Panc1 (cell line): Measurements from ENCODE around the gene DHX57.

Experiments
- POLR2AphosphoS5 ChIP-seq: IDR thresholded peaks from 2 replicates; pipeline ENCODE4 v1.6.1; 2012; ENCODE audit warnings: mild to moderate bottlenecking, low read depth, low read length, moderate library complexity
- SIN3A ChIP-seq: IDR thresholded peaks from 2 replicates; pipeline ENCODE4 v1.6.1; 2012; ENCODE audit warnings: low read depth, mild to moderate bottlenecking, low read length, moderate library complexity, borderline replicate concordance; ENCODE audit not compliant: insufficient read depth
- TF ChIP-seq, protein P1 (sequence below), 2 experiments: IDR thresholded peaks; 2 replicates each; pipeline ENCODE4 v1.6.1; 2011 to 2012; ENCODE audit warnings: low read depth in 2 of 2, control low read depth in 1 of 2, low read length in 1 of 2, mild to moderate bottlenecking in 1 of 2, moderate library complexity in 1 of 2; ENCODE audit not compliant: insufficient read depth in 1 of 2
- TF ChIP-seq, protein P2 (sequence below): fragments of 450-650 bp; IDR thresholded peaks from 2 replicates; pipeline ENCODE4 v1.5.1; 2017; ENCODE audit warnings: mild to moderate bottlenecking

DNA sequence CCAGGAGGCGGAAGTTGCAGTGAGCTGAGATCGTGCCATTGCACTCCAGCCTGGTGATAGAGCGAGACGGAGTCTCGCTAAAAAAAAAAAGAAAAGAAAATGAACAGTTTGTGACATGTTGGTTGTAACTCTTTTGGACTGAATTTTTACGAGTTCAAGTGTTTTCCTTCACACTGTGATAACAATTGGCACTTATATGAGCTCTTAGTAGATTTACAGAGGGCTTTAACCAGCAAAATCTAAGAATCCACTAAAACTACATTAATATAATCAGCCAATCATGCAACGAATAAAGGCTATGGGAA is 99.9 kb downstream of the DHX57 start:
- TF ChIP-seq, protein P1, sequence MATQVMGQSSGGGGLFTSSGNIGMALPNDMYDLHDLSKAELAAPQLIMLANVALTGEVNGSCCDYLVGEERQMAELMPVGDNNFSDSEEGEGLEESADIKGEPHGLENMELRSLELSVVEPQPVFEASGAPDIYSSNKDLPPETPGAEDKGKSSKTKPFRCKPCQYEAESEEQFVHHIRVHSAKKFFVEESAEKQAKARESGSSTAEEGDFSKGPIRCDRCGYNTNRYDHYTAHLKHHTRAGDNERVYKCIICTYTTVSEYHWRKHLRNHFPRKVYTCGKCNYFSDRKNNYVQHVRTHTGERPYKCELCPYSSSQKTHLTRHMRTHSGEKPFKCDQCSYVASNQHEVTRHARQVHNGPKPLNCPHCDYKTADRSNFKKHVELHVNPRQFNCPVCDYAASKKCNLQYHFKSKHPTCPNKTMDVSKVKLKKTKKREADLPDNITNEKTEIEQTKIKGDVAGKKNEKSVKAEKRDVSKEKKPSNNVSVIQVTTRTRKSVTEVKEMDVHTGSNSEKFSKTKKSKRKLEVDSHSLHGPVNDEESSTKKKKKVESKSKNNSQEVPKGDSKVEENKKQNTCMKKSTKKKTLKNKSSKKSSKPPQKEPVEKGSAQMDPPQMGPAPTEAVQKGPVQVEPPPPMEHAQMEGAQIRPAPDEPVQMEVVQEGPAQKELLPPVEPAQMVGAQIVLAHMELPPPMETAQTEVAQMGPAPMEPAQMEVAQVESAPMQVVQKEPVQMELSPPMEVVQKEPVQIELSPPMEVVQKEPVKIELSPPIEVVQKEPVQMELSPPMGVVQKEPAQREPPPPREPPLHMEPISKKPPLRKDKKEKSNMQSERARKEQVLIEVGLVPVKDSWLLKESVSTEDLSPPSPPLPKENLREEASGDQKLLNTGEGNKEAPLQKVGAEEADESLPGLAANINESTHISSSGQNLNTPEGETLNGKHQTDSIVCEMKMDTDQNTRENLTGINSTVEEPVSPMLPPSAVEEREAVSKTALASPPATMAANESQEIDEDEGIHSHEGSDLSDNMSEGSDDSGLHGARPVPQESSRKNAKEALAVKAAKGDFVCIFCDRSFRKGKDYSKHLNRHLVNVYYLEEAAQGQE (IDR thresholded peaks at IDR 0.05; ENCODE audit: insufficient read depth in 1 of 2, low read depth in 2 of 2, low read length in 1 of 2) = no peak
- TF ChIP-seq, protein P2, sequence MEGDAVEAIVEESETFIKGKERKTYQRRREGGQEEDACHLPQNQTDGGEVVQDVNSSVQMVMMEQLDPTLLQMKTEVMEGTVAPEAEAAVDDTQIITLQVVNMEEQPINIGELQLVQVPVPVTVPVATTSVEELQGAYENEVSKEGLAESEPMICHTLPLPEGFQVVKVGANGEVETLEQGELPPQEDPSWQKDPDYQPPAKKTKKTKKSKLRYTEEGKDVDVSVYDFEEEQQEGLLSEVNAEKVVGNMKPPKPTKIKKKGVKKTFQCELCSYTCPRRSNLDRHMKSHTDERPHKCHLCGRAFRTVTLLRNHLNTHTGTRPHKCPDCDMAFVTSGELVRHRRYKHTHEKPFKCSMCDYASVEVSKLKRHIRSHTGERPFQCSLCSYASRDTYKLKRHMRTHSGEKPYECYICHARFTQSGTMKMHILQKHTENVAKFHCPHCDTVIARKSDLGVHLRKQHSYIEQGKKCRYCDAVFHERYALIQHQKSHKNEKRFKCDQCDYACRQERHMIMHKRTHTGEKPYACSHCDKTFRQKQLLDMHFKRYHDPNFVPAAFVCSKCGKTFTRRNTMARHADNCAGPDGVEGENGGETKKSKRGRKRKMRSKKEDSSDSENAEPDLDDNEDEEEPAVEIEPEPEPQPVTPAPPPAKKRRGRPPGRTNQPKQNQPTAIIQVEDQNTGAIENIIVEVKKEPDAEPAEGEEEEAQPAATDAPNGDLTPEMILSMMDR = no peak
- TF ChIP-seq POLR2AphosphoS5 (no peak), SIN3A (no peak)
